Fibroblast of peridontal ligament (primary cell): ENCODE measurements around the gene ENG.

Experiments used
- DNase-seq: peaks from one replicate; pipeline ENCODE4 v3.0.0-alpha.2; 2010; ENCODE audit errors: extremely low read depth

Gene ENG

DNA sequence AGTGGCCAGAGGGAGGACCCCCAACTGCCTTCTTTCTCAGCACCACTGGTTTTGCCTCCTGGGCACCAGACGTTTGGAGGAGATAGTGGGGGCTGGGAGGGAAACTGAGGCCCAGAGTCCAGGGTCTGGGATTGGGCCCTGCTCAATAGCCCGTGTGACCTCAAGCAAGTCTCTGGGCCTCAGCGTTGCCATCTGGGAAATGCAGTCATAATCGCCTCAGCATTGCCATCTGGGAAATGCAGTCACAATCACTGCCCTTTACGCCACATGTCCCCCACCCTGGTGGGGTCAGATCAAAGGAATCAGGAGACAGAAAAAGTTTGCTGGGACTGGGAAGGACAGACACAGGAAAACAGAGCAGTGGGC is 77.6 kb downstream of the ENG start:
- DNase-seq, result no peak

DNA sequence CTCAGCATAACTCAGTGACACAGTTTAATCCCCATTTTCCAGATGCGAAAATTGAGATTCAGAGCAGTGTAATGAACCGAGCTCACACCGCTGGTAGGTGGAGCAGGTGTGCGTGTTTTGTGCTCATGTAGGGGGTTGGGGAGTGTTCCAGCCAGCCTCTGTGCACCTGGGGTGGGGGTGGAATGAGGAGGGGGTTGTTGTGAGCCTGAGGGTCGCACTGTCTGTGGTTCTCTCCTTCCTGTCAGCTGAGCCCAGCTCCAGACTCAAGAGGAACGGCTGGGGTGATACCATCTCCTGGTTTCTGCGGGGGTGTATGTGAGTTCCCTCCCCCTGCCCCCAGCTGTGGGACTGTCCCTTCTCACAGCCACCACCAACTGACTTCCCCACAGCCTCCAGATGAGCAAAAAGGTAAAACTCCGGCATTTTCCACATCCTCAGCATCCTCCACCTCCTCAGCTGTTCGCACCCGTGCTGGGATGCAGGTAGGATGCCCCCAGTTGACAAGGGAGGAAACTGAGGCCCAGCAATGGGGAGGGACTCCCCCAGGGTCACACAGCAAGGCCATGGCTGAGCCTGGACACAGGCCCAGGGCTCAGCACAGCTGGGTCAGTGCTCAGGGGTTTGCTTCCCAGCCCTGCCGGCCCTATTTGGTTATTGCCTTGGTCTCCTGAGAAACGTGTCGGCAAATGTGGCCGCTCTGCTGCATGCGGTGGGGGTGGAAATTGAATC is 78.1 kb downstream of the ENG start:
- DNase-seq, result no peak

DNA sequence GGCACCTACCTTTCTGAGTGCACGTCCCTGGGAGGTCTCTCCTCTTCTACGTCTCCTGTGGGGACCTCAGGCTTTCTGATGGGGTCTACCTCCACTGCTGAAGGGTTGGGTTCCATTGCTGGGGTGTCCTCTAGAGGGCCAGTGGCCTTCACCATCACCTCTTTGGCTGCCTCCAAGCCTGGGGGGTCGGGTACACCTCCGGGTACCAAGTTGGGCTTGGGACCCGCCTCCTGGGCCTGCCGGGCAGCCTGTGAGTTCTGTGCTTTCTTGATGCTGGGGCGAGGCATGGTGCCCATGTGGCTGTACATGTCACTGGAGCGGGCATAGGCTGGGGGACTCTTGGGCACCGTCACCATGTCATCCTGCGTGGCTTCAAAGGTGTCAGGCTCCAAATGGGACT is 80.5 kb downstream of the ENG start:
- no peak for DNase-seq

DNA sequence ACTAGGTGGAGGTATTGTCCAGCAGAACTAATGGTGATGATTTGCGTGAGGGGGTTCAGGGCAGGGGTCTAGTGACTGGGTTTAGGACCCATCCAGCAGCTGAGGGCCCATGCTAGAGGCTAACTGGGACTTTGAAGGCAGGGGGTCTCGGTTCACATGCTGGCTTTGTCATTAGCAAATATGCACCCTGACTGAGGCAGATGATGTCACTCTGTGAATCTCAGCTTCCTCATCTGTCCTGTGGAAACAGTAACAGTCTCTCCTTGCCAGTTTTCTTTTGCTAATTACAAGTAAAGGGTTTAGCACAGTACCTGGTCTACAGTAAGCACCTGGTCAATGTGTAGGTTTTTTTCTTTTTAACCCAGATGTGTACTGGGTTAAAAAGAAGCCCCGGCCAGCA is 81.2 kb downstream of the ENG start:
- no peak for DNase-seq

DNA sequence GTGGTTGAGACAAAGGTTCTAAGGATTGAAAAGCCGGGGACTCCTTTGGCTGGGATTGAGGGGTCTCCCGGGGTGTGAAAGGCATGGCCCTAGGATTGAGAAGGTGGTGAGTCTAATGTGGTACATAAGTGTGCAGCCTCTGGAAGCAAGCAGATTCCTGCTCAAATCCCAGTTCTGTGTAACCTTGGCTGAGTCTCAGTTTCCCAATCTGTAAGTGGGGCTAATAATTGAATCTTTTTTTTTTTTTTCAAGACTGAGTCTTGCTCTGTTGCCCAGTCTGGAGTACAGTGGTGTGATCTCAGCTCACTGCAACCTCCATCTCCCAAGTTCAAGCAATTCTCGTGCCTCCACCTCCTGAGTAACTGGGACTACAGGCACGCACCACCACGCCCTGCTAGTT is 81.9 kb downstream of the ENG start:
- DNase-seq, result no peak

DNA sequence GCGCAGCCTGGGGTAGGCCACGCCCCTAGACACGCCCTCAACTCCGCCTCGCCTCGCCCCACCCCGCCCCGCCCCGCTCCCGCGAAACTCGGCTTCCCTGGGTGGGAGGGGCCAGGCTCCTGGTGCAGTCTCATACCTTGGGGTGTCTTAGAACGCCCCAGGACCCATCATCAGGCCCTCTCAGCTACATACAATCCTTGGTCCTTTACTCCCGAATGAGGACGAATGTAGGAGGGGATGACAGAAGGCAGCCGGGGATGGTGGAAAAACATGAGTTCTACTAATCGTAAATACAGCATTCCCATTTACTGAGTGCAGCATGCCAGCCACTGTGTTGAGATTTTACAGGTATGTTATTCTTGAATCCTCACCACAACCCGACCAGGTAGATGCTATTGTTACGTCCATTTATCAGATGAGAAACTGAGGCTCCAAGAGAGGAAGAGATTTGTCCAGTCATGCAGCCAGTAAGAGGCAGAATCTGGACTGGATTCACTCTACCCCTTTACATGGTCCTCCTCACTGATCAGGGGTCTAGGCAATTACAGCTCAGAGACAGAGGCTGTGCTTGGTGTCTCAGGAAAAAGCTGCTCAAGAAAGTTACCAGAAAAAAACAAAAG is 82.8 kb downstream of the ENG start:
- DNase-seq, result no peak

DNA sequence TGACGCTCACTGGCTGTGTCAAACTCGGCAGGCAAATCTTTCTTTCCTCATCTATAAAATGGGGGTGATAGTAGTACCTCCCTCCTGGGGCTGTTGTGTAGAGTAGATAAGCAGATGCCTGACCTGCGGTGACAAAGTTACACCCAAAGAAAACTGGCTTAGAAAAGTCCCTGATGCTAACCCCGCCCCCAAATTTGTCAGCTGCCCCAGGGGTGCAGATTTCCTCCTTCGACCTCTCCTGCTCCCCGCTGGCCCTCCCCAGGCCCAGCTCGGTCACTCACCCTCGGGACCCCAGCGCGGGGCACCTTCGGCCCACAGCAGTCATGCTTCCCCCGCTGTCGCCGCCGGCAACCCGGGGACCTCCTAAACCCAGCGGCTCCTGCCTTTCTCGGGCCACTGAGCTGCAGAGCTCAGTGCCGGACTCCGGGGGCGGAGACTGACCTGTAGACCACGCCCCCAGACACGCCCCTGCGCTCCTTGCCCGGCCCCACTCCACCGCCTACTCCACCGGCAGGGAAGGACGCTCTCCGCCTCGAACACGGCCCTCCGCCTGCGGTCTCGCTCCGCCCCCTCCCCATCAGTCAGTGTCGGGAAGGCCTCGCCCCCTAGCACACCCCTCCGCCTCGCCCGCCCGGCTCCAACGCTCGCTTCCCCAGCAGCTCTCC is 83.4 kb downstream of the ENG start:
- DNase-seq, result peak; percentile 89

DNA sequence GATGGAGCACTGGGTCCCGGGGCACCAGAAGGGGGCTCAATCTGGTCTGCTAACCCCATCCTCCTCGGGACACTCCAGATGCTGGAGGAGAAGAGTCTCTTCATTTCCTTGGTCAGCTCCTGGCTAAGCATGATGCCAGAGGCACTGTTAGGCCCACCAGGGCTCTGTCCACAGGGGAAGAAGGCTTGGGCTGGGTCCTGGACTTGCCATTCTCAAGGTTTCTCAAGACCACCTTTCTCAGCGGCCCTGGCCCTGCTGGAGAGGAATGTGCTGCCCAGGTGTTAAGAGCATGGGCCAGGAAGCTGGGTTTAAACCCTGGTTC is 83.9 kb downstream of the ENG start:
- DNase-seq, result no peak

DNA sequence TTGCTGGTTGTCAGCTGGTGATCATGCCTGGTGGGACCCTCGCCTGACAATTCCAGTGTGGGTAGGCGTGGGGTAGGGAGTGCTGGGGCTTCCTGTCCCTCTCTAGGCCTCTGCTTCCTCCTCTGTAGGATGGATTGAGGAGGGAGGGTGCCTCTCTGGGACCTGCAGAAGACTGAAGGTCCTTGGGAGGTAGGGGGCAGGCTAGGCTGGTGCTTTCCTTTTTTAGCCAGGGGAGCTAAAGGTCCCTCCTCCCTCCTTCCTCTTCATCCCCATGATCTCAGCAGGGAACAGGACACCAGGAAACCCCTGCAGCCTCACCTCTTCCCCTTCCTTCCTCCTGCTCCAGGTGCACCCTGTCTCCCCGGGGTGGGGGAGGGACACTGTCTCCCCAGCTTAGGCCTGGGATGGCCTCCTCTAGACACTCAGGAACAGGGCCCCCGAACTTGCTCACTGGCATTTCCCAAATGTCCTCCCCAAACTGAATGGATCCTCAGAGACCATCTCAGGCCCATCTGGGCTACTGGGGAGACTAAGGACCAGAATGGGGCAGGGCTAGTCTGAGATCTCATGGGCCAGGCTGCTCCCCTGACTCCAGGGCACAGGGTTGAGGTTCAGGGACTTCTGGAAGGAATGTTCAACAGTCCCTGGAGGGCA is 84.4 kb downstream of the ENG start:
- no peak for DNase-seq

DNA sequence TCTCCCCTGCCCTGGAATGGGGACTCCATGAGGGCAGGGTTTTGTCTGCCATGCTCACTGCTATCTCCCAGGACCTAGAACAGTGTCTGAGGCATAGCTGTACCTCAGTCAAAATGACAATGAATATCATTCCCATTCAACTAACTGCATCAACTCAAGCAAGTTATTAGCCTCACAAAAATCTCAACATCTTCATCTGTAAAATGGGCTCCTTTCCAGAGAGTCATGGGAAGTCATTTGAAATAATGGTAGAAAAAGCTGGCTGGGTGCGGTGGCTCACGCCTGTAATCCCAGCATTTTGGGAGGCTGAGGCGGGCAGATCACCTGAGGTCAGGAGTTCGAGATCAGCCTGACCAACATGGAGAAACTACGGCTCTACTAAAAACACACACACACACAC is 85.4 kb downstream of the ENG start:
- DNase-seq, result no peak

DNA sequence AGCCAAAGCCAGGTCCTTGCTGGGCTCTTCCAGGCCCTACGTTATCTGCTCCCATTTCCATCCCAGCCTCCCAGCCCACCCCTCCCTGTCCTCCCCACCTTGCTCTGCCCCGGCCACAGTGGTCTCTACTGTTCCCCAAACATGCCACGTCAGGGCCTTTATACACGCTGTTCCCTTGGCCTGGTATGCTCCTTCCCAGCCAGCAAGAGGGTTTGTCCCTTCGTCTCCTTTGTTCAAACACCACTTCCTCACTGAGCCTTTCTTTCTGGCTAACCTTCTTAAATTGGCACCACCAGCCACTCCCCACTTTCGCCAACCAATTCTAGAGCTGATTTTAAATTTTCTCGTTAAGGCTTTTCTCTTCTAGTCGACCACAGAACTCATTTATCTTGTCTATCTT is 85.8 kb downstream of the ENG start:
- no peak for DNase-seq

DNA sequence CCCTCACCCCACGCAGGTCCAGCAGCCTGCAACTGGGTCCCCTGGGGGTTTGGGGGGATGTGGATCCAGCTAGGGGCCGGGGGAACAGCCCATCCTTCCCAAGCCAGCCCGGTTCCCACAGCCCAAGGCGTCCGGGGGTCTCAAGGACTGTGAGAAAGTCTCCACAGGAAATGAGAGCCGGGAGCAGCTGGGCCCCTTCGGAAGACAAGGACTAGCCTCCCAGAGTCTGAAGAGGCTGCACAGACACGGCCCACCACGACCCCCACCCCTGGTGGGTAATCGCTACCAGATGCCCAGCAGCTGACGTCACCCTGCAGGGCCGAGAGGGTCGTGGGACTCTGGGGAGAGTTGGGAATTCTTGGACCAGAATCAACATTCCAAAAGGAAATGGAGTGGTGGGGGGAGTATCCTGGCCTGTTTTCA is 86.5 kb downstream of the ENG start:
- peak; percentile 9 for DNase-seq

DNA sequence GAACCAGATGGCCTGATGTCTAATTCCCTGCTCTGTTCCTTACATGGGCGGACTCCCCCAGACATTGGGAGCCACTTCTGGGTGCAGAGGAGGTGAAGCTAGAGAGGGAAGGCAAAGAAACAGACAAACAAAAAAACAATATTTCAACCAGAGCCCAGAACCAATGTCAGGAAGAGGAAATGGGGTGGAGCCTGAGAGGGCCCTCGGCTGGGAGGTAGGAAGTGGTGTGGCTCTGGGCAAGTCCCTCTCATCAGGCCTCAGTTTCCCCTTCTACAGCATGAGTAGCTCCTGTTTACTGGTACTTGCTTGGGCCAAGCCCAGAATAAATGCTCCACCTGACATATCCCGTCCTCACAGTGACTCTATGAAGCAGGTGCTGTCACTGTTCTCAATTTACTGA is 87.0 kb downstream of the ENG start:
- DNase-seq, result no peak

DNA sequence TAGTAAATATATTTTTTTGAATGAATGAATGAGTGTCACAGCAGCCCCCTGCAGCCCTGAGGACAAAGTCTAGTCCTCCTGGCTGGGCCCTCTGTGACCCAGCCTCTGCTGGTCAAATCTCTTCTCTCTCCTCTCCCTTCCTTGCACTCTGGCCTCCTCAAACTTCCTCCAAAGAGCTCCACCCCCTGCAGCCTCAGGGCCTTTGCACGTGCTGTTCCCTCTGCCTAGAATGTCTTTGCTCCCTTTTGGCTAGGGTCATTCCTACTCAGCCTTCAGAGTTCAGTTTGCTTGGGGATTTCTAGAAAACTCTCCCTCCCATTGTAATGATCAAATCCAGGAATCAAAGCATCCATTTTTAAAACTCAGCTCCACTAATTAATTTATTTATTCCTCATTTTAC is 89.0 kb downstream of the ENG start:
- DNase-seq, result no peak
